Mesenteric fat pad (tissue), 1 donor: ENCODE results near the gene ATP11A. TPM values are rescaled to one million over a fixed set of nuclear protein-coding genes. Genes with fewer than 3 reads are reported as not detected.

Source experiments
- DNase-seq: peaks from one replicate; pipeline ENCODE4 v3.0.0-alpha.2; 2020; ENCODE audit warnings: low spot score
- total RNA-seq: library from RNA; stranded (reverse); fragmentation: NEBNext Ultra II Directional; extraction: Animal tissue kit (Norgen Biotek cat#: 25700); gene quantifications from one replicate; pipeline ENCODE4 v1.2.1, GENCODE V29; 2021
- donor health status: DM: yes; HTN: yes; CAD: no.

ATP11A gene
- total RNA-seq, 1 donor from 2014 or later: 63.5 TPM

GRCh38 chr13:112738606-112739005 lies 48.8 kb downstream of the ATP11A start:
- DNase-seq: no peak

GRCh38 chr13:112740502-112741131 lies 50.8 kb downstream of the ATP11A start:
- DNase-seq: no peak

GRCh38 chr13:112741185-112741755 lies 51.4 kb downstream of the ATP11A start:
- DNase-seq: no peak

DNA sequence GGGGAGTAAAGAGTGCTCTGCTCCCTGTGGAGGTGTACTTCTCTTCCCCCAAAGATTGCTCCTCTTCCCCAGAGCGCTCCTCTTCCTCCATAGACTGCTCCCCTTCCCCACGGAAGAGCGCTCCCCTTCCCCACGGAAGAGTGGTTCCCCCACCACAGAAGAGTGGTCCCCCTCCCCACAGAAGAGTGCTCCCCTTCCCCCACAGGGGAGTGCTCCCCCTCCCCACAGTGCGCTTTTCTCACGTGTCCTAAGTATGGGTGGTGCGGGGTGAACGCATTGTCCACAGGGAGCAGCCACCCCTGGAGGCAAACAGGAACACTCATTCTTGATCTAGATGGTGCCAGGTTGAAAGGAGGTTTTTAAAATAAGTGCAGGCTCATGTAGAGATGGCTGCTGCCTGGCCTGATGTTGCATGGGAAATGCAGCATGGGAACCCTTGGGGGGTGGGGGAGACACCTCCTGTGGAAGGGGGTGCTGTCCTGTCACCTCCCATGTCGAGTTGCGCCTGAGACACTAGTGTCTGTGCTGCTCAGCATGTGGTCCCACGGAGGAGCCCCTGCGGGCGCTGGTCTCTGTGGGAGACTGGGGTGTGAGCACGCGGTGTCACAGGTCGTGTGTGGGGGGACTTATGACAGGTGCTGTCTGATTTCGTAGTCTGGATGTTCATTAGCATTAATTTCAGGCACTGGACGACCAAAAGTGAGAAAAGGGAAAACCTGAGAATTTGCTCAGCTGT lies 52.2 kb downstream of the ATP11A start:
- DNase-seq: no peak

DNA sequence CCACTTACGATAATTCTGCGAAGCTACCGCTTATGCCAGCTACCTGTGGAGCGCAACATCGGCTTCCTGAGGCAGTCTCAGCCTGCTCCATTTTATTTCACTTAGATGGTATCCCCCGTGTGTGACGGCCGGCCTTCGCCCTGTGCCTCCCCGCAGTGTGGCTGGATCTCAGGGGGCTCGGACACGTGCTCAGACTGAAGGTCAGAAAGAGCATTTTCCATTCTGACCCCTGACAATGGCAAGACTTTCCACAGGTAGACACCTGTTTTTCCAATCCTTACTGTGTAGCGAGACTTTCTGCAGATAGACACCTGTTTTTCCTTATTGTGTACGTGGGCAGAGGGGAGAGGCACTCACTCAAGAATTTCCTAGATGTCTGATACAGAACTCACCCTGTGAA lies 52.7 kb downstream of the ATP11A start:
- DNase-seq: no peak

GRCh38 chr13:112743451-112744167 lies 53.8 kb downstream of the ATP11A start:
- no peak for DNase-seq

DNA sequence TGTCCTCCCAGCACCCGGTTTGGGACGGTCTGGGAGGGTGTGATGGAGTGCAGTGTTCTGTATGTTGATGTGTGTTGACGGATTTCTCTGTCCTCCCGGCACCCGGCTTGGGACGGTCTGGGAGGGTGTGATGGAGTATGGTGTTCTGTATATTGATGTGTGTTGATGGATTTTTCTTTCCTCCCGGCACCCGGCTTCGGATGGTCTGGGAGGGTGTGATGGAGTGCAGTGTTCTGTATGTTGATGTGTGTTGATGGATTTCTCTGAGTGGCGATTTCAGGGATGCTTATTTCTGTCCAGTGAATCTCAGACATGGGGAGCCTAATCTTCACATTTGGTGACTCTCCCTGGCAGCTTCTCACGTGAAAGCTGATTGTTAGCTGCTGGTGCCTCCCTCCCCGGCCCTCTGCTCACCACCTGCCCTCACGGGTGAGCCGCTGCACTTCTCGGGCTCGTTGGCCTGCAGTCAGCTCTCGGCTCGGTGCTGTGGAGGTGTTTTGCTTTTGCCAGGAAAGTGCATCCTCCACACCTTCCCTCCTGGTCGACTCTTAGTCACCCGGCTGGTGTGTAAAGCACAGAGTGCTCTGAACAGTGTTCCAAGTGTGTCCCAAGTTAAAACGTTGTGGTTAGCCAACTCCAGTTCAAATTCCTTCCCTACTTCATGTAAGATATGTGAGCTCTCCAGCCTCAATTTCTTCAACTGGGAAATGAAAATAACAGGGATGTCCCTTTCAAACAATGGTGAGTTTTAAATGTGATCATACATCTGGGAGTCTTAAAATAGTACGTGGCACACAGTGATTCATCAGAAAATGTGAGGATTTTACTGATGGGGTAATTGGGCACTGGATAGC lies 54.6 kb downstream of the ATP11A start:
- DNase-seq: no peak

DNA sequence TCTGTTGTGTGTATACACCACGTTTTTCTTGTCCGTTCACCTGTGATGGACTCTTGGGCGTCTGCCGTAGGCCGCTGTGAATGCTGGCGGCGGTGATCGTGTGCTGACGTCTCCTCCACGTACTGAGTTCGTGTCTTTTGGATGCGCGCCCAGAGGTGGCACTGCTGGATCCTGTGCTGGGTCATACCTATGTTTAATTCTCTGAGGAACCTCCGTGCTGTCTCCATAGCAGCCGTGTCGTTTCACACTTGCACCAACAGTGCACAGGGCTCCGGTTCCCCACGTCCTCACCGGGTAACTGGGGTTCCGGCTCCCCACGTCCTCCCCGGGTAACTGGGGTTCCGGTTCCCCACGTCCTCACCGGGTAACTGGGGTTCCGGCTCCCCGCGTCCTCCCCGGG lies 56.2 kb downstream of the ATP11A start:
- no peak for DNase-seq

DNA sequence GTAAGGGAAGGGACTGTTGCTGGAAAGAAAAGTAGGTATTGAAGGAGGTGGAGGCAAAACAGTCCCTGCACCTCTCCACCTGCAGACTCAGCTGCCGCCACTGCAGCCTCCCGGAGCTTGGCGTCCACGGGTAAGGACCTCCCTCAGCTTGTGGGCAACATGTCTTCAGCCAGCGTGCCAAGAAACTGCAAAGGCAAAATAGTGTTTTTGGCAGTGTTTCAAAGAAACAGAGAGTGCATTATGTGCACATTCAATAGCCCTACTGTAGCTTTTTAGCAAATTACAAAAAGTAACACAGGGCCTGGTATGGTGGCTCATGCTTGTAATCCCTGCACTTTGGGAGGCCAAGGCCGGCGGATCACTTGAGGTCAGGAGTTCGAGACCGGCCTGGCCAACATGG lies 57.4 kb downstream of the ATP11A start:
- no peak for DNase-seq

GRCh38 chr13:112748947-112749735 lies 59.3 kb downstream of the ATP11A start:
- no peak for DNase-seq

- no peak for DNase-seq
Measured at GRCh38 chr13:112750570-112750969, 60.7 kb downstream of the ATP11A start.

GRCh38 chr13:112751617-112752016 lies 61.8 kb downstream of the ATP11A start:
- DNase-seq: no peak

GRCh38 chr13:112752211-112752610 lies 62.4 kb downstream of the ATP11A start:
- no peak for DNase-seq

GRCh38 chr13:112752711-112753541 lies 63.1 kb downstream of the ATP11A start:
- no peak for DNase-seq

- no peak for DNase-seq
Measured at GRCh38 chr13:112753833-112754232, 64.0 kb downstream of the ATP11A start.

DNA sequence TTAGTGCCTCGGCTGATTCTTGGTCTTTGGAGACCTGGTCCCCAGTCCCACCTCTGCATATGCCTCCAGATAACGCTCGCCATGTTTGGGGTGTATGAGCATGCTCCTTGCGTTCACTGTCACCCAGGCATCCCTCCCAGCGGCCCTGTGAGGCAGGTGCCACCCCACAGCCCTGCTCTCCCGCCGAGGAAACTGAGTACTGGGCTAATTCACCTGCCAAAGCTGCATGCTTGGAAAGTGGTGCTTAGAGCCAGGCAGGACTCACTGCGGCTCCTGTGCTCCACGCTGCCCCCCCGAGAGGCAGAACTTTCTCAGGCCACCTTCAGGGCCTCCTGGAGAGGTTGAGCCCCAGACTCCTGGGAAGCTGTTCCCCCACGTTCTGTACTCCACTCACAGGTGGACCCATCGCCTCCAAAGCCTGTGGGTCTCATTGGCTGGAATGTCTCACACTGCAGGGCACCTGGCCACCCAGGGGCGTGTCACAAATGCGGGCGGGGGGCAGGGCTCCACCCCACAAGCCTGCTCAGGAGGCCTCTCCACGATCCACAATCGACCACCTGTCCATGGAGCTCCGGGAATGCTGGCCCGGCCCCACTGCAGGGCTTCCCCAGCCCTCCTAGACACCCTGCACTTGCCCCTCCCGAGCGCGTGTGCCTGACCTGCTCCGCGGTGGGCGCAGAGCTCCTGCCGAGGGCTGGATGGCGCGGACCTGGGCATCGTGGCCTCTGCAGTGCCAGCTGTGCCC lies 64.6 kb downstream of the ATP11A start:
- DNase-seq: no peak

DNA sequence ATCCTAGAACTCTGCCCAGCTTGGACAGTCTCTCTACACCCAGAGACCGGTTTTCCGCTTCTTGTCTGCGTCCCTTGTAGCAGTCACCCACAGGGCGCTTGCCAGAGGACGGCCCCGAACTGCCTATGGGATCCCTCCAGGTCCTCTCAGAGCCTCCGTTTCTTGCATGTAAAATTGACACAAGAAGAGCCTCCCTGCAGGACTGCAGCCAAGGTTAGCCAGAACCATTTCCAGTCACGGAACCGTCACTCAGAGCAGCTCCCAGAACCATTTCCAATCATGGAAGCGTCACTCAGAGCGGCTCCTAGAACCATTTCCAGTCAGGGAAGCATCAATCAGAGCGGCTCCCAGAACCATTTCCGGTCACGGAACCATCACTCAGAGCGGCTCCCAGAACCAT lies 65.5 kb downstream of the ATP11A start:
- no peak for DNase-seq

- no peak for DNase-seq
Measured at GRCh38 chr13:112756081-112756480, 66.2 kb downstream of the ATP11A start.

DNA sequence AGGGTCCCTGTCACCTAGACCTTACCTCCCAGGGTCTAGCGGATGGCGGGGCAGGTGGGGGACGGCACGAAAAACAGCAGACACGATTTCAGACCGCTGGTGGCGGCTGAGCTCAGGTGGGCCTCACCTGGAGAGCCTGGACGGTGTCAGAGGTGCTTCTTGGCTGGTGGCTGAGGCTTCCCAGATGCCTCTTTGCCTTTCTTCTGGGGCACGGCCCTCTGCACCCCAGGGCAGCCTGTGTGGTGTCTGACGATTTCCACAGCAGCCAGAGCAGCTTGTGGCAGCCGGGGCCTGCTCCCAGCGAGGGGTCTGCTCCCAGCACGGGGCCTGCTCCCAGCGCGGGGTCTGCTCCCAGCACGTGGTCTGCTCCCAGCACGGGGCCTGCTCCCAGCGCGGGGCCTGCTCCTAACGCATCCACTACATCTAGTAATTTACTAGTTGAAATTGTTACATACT lies 66.7 kb downstream of the ATP11A start:
- no peak for DNase-seq
